Eye (tissue), 1 donor: ENCODE results near the gene TTLL1.
A peak's percentile ranks its signal among the peaks of the same experiment; 100 is the strongest.

Experiments
- DNase-seq: peaks from one replicate; pipeline ENCODE4 v3.0.0-alpha.2; 2015

Gene TTLL1

DNA sequence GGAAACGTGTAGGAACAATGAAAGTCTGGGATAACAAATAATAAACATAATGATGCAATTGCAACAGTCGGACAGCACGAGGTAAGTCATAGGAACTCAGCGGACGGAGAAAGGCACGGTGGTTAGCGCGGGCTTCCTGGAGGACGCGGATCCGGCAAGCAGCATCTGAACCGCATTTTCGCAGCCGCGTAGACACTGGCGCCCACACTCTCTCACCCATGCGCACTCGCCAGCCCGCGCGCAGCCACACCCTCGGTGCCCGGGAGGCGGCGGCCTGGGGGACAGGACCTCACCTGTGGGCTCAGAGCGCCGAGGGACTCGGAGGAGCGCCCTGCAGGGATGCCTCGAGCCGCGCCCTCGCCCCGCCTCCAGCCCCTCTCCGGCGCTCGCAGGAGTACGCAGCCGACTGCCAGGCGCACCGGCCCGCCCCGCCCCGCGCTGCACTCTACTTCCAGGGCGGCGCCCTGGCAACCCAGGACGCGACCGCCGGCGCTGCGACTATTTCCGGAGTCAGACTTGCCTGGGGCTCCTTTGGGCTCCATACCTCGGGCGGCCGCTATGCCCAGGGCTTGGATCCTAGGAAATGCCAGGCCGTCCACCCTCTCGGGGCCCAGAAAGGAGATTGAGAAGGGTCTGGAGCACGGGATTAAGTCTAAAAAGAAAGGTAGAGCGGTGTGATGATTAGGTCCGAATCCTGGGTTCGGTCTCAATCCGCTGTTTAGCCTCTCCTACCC, at the start of gene TTLL1:
Gene TTLL1 (minus strand): TSS at position 408 of the 734 bp plus-strand sequence. CDS start 13,805 bp downstream, outside the sequence.
- peak; percentile 92 for DNase-seq

DNA sequence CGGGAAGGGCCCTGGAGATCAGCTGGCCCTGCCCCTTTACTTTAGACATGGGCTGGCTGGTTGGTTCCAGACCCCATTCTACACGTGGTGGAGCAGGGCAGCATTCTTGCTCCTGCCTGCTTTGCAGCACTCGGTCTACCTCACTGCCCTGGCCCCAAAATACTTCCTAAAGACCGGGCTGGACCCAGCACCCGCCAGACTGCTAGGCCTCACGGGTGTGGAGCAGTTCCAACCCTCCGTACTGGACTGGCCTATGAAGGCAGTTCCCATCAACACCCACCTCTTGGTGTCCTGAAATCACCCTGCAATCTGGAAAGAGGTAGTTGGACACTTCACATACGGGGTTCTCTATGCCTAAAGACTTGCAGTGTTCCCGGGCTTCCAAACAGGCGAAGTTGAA, 47.6 kb upstream of the TTLL1 start:
- DNase-seq, result no peak

DNA sequence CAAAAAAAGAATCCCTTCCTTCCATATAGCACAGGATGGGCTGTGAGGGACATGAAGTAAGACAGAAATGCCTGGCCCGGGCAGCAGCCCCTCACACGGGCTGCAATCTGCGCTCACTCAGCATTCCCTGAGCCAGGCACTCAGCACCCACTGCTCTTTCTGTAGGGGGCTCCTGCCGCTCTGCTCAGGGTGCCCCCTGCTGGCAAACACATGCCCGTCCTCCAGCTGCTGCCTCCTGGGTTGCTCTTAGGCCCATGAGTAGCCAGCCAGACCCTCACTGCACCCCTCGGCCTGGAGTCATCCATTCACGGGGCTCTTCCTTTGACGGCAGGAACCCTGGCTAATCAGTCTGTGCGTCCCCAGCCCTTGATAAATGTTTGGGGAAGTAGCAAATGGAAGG, 47.1 kb upstream of the TTLL1 start:
- peak; percentile 44 for DNase-seq

DNA sequence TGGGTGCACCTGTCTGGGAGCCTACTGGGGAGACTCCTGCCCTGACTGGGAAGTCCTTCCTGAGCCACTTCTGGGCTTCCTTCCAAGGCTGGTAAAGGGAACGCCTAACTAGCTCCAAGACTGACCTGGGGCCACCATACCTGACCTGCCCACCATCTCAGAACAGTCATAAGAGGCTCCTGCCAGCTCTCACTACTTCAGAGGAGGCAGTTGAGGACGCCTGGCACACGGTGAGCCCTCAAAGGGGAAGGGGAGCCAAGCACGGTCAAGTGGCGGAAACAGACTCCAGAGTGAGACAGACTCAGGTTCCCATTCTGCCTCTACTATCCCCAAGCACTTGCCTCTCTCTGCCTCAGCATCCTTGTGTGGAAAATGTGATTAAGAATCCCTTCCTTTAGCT, 46.4 kb upstream of the TTLL1 start:
- no peak for DNase-seq

DNA sequence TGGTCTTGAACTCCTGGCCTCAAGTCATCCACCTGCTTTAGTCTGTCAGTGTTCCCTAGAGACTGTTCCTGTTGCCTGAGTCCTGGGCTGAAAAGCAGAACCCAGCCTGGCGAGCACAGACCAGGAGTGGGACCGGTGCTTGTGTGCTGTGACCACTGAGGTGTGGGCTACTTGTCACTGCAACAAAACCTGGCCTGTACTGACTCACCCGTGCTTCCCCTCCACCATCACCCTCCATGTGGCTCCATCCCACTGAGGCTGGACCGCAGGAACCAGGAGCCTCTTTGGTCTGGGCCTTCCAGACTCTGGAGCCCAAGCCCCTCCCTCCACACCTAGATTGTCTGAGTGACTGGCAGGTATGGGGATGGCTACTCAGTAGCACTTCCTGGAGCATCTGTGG, 45.4 kb upstream of the TTLL1 start:
- DNase-seq, result no peak

DNA sequence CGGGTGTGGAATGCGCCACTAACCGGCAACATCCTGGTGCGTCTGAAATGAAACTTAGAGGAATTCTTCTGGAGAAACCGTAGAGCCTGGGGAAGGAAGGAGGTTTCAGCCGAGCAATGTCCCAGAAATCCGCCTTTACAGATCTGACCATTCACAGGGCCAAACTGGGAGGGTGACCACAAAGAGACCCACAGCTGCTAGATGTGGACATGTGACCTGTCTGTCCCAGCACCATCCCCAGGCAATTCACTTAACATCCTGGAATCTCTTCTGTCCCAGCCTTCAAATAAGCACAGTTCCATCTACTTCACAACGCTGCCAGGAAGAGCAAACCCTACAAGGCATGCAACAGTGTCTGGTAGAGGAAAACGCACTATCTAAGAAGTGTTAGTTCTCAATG, 44.2 kb upstream of the TTLL1 start:
- no peak for DNase-seq

DNA sequence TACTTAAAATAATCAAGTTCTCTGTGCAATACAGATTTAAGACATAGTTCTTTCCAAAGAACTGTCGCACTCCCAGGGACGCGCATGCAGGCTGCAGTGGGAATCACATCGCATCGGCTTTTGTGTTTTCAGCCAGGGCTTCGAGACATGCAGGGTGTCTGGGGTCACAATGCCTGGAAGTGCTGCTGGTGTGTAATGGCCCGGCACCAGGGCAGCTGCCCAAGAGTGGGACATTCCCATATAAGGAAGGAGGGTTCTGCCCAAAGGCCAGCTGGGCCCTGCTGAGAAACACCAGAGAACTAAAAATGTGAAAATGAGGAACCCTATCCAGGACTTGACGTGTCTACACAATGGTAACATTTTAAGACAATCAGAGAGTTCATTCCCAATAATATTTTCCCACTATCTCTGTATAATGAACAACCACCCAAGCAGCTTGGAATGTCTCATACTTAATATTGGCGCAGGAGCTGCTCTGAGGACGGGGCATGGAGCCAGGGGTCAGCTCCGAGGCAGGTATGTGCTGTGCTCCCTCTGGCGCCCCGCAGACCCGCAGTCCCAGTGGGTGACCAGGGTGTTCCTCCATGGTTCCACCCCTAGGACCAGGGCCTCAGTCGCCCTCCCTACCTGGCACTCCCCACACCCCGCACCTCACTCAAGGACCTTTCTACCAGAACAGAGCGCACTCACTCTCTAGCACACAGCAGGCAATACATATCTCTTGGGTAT, 42.7 kb upstream of the TTLL1 start:
- no peak for DNase-seq

DNA sequence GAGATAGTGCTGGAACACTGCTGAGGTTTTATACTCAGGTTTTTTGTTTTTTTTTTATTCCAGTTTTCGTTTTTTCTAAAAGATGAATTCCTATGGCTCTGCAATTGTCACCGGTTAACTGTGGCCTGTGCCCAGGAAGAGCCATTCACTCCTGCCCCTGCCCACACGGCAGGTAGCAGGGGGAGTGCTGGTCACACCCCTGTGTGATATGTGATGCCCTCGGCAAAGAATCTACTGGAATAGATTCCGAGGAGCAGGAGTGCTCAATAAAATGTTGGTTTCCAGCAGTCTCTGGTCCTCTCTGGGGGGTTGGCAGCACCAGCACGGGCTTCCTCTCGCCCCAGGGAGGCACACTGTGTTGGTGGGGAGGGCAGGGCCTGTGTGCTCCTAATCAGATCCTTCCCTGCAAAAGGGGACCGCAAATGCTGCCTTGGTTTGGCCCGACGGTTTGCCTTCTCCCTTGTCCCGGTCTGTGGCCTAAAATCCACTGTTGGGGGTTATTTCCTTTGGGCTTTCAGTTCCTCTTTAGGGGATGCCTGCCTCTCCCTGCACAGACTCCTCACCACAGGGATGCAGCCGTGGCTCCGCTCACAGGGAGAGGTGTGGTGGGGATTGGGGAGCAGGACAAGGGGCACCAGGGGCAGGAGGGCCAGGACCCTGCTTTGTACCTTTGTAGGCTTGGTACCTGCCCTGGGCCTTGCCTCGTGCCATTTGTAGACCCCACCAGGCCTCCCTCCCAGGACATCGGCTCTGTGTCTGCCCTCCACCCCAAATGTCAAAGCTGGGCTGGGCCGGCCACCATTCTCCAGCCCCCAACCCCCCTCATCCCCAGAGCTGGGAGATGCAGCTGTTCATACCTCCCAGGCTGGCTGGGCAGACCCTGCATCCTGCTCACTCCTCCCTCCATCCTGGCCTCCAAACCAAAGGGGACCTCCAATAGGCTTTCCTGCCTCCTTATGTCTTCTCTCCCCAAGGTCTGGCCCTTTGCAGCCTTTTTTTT, 40.5 kb upstream of the TTLL1 start:
- DNase-seq, result no peak

DNA sequence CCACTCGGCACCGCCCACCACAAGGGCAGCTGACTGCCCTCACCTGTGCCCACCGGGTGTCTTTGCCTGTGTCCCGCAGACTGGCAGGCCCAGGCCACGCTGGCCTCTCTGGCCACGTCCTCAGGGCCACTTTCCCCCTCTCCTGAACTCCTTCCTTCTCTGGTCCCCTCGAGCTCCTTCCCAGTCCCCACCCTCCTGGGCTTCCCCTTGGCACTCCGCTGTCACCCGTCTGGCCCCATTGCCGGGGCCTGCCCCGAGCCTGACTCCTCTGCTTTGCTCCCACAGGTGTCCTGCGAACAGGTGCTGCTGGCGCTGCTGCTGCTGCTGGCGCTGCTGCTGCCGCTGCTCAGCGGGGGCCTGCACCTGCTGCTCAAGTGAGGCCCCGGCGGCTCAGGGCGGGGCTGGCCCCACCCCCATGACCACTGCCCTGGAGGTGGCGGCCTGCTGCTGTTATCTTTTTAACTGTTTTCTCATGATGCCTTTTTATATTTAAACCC, 39.8 kb upstream of the TTLL1 start:
- DNase-seq, result no peak

DNA sequence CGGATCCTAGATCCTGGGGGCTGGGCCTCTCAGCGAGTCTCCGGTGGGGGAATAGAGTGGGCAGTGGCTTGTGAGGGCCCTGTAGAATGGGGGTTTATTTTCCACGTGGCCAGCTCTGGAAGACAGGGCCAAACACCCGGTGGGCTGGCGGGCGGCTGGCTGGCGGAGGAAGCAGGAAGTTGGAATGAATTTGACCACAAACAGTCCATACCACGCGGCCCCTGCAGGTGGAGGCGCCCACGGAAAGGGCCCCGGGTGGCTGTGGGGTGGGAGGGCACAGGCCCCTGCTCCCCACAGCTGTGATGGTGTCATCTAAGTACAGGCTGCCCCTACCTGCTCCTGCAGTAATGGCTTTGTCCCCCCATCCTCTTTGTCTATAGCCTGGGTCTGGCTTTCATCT, 38.9 kb upstream of the TTLL1 start:
- DNase-seq, result no peak

DNA sequence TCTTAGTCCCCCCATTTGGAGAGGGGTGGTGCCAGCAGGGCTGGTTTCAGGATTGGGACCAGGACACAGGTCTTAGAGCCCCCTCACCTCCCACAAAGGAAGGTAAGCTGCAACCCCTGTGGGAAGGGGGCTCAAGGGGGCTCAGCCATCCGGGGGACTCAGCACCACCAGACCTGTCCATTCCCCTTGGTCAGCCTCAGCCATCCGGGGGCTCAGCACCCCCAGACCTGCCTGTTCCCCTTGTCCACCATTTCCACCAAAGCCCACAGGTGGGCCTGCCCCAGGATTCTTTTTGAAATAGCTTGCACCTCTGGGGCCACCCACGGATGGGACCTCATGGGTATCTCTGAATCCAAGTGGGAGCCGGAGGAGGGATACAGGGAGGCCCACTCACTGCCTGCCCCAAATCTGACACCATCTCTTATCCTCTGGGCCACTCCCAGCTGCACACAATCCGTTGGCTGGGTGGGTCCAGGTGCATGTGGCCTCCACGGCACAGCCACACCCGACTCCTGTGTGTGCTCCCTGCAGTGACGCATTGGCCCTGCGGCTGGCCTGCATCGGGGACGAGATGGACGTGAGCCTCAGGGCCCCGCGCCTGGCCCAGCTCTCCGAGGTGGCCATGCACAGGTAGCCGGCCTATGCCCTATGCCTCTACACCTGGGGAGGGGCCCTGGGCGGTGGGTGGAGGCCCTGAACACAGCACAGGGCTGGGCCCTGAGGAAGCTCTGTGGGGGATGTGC, 38.1 kb upstream of the TTLL1 start:
- DNase-seq, result no peak

DNA sequence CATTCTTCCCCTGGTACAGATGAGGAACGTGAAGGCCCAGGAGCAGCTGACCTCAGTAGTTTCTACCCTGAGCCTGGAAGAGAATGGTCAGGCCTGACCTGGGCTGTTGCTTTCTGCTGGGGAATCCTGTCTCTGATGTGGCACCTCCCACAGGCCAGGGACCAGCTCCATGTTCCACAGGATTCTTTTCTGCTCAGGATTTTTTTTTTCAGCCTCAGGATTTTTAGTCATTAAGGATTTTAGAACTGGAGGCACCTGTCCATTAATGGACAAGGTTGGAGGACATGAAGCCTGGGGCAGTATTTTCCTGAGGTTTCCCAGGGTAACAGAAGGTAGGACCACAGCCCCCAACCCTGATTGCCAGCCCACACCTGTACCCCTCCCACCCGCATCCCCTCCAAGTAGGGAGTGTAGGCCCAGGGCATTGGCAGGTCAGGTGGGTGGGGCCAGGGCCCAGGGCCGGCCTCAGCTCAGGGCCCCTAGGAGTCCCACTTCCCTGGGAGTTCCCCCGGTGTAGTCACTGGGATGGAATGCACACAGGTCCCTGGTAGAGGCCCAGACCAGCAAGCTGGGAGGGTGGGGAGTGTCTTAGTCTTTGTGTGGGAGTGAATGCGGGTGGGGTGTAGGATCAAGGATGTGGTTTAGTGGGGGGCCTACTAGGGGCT, 37.4 kb upstream of the TTLL1 start:
- no peak for DNase-seq

DNA sequence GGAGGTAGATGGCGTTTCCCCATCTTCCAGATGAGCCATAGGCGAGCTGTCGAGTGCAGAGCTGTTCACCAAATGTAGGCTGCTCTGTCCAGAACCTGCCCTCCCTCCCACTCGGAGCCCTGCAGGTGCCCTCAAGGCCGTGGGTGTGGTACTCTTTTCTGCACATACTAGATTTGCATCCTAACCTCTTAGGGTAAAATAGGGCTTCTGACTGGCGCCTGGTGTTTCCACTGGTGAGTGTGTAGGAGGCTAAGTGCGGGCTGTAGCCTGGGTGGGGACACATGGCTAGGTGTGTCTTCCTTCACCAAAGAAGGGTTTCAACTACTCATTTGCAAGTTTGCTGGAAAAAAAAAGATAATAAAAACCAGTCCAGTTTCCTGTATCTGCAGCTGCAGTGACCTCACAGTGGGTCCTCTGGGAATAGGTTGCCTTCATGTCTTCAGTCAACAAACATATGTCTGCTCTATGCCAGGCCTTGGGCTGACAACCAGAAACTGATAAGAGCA, 29.8 kb upstream of the TTLL1 start:
- no peak for DNase-seq

DNA sequence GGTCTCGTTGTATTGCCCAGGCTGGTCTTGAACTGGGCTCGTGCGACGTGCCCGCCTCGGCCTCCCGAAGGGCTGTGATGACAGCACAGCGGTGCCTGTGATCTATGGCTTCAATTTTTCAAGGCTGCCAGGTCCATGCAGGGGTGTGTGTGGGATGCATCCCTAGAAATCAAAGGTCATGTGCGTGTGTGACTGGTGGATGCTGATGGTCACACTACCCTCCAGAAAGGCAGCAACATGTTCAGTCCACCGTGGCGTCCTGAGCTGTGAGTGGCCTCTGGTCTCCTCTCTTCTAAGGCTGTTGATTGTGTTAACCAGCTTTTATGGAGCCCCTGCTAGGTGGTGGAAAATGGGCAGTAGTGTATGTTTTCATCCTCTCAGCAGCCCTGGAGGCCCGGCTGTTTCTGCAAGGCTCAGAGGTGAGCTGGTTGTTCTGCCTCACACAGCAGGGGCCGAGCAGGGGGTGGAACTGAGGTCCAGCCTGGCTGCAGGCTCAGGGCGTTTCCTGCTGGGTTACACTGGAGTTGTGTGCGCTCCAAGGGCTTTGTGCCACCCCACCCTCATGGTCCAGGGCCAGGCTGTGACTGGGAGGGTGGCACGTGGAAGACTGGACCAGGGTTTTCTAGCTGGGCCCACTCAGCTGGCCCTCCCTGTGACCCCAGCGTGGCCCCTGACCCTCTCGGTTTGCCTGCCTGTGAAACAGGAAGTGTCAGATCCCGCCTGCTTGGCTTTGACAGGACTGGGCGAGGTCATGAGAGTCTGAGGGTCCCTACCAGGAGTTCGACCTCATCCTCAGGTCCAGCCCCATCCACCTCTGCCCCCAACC, 29.0 kb upstream of the TTLL1 start:
- DNase-seq, result no peak

DNA sequence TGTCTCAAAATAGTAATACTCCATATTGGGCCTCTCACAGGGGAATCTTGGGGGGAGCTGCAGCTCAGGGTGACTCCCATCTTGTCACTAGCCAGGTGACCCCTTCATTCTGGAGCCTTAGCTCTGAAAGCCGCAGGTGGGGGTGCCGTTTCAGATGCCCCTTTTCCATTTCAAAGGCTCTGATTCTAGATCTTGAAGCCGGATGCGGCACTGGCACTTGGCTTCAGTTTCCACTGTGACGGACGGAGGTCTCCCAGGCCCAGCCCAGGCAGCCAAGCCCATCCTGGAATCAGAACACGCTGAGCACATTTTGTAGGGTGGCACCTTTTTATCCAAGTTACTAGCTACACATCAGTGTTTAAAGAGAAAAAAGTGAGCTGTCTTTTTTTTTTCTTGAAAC, 27.7 kb upstream of the TTLL1 start:
- DNase-seq, result no peak

DNA sequence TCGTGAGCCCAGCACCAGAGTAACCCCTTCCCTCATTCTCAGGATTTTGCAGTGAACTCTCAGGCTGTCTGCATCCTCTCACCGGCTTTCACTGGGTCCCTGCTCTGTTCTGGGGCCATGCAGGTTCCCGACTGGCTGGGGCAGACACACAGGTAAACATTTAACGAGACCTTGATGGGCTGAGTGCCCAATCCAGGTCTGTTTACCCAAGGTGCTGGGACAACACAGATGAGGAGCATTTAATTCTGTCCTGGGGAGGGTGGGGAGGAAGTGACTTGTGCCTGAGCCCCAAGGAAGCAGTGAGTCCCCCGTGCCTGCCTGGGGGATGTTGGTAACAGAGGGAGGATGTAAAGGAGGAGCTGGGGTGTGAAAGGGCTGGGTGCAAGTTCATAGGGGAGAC, 25.8 kb upstream of the TTLL1 start:
- DNase-seq, result no peak

DNA sequence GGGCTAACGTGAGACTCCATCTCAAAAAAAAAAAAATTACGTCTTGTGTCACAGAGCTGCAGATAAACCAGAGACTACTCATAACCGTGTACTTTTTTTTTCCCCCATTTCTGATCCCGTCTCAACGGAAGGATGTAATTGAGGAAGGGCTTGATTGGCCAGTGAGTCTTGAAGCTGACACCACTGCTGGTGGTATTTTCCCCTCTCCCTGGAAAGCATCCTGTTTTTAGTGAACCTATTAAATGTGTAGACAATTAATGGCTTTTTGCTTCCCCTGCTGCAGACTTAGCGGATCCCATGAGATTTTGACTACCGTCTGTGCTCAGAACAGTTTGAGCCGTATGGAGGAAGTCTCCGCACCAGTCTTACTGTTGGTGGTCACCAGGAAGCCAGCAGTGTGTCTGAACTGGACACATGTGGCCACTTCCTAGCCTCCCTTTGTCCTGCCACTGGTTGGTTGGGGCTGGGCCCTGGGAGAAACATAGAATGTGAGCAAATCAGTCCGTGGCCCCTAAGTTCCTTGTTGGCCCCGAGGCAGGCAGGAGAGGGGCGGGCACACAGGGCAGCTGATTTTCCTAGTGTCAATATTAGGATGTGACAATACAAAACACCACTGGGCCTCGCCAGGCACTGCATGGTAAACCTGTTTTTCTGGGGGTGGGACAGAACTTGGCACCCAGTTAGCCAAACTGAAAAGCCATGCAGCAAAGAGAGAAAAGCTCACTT, 24.5 kb upstream of the TTLL1 start:
- no peak for DNase-seq

DNA sequence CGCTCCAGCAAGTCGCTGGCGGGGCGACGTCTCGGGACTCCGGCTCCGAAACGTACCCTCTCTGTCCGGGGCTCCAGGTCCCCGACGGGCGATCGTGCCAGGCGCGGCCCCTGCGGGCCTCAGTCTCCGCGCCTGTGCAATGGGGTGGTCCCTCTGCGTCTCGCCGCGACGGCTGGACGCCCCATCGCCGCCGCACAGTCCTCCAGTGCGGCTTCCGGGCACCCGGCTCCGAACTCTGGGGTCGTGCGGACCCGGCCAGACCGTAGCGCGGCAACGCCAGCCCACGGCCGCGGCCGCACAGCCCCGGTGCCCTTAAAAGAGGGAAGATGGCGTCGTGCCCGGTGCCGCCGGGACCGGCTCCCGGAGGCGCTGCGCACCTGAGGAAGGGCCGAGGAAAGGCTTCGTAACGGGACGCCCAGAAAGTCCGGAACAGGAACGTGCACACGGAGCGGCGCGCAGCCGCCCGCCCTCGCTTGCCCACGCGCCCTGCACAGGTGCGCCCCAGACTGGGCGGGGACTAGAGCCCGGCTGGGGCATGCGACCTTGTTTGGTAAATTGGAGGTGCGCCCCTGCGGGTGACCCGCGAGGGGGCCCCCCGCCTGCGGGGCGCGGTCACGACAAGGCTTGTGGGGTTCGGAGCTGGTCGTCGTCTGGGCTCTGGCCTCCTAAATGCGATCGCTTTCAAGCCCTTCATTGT, 21.9 kb upstream of the TTLL1 start:
- peak; percentile 43 for DNase-seq

DNA sequence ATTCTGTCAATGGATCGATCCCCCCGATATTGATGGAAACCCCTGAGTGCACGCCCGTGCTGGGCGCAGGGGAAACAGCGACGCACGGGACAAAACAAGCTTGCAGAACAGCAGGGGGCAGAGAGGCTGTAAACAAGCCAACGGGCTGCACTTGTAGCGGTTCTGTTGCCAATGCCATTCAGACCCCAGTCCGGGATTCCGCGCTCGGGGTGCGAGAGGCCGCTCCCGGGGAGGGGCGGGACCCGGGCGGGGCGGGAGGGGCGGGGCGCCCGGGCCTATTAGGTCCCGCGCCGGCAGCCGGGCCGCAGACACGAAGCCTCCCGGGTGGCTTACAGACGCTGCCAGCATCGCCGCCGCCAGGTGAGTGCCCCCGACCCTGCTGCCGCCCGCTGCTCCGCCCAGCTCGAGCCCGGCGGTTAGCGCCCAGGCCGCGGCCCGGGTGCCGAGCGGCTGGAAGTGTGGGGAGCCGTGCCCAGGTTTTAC, 21.3 kb upstream of the TTLL1 start, which contains the start of gene BIK:
Gene BIK (plus strand): TSS at position 307 of the 483 bp plus-strand sequence. CDS start 13,273 bp downstream, outside the sequence.
- peak; percentile 75 for DNase-seq
